HG03064 (cell line): ENCODE data around the gene CLDN12.
"Not testable (repeated sequence)": the region's sequence is repeated elsewhere in the genome, so short reads cannot be mapped to it uniquely, and the experiment has no call there.

Experiments used
- ATAC-seq: cut with Tn5 transposase; IDR thresholded peaks from one replicate; pipeline ENCODE4 v1.9.1; 2021; ENCODE audit warnings: low read depth; ENCODE audit not compliant: unreplicated experiment

The CLDN12 gene

GRCh38 chr7:90430614-90431460 lies 27.6 kb downstream of the CLDN12 start:
- no peak for ATAC-seq

GRCh38 chr7:90432752-90433151 lies 29.5 kb downstream of the CLDN12 start:
- no peak for ATAC-seq

GRCh38 chr7:90433221-90433620 lies 30.0 kb downstream of the CLDN12 start:
- no peak for ATAC-seq

GRCh38 chr7:90445633-90446032 lies 42.4 kb downstream of the CLDN12 start:
- ATAC-seq: no peak

- no peak for ATAC-seq
Observed at GRCh38 chr7:90446137-90446899, 43.1 kb downstream of the CLDN12 start.

GRCh38 chr7:90453259-90453891 lies 50.1 kb downstream of the CLDN12 start:
- ATAC-seq: no peak

GRCh38 chr7:90453931-90454330 lies 50.7 kb downstream of the CLDN12 start:
- ATAC-seq: no peak

GRCh38 chr7:90455163-90456030 lies 52.1 kb downstream of the CLDN12 start:
- peak; percentile 85 for ATAC-seq

GRCh38 chr7:90458104-90458503 lies 54.8 kb downstream of the CLDN12 start:
- ATAC-seq: no peak

- ATAC-seq: no peak
Observed at GRCh38 chr7:90459888-90460287, 56.6 kb downstream of the CLDN12 start.

- no peak for ATAC-seq
Observed at GRCh38 chr7:90461219-90461618, 58.0 kb downstream of the CLDN12 start.

- ATAC-seq: not testable (repeated sequence)
Observed at GRCh38 chr7:90463151-90463628, 59.9 kb downstream of the CLDN12 start.
